Islet of Langerhans (tissue), 1 donor: ENCODE measurements around the gene ANKS6.

Experiments
- FAIRE-seq: peaks from one replicate; lab custom pipeline; 2011; peaks lifted over from hg19 to GRCh38; lab: Jason Lieb, UNC

The ANKS6 gene

GRCh38 chr9:98811051-98811650, 14.8 kb upstream of the ANKS6 start:
- no peak for FAIRE-seq

GRCh38 chr9:98810102-98810842, 13.9 kb upstream of the ANKS6 start:
- FAIRE-seq = no peak

GRCh38 chr9:98809311-98810101, 13.2 kb upstream of the ANKS6 start:
- FAIRE-seq = no peak

- no peak for FAIRE-seq
Measured at GRCh38 chr9:98808875-98809274, 12.5 kb upstream of the ANKS6 start.

GRCh38 chr9:98808411-98808815, 12.1 kb upstream of the ANKS6 start:
- FAIRE-seq = no peak

GRCh38 chr9:98807814-98808195, 11.4 kb upstream of the ANKS6 start:
- FAIRE-seq = no peak

- no peak for FAIRE-seq
Measured at GRCh38 chr9:98807070-98807813, 10.9 kb upstream of the ANKS6 start, which contains the start of gene GALNT12. TSS of gene GALNT12 (plus strand) at chr9:98807670. CDS start at chr9:98807699, 29 bp downstream.

- peak; percentile 60 for FAIRE-seq
Measured at GRCh38 chr9:98806394-98807035, 10.2 kb upstream of the ANKS6 start.

GRCh38 chr9:98805506-98806272, 9.3 kb upstream of the ANKS6 start:
- FAIRE-seq = no peak

- FAIRE-seq = no peak
Measured at GRCh38 chr9:98804083-98804482, 7.7 kb upstream of the ANKS6 start.

GRCh38 chr9:98801969-98802371, 5.6 kb upstream of the ANKS6 start:
- no peak for FAIRE-seq

GRCh38 chr9:98801561-98801960, 5.2 kb upstream of the ANKS6 start:
- no peak for FAIRE-seq

GRCh38 chr9:98798254-98798653, 1.9 kb upstream of the ANKS6 start:
- FAIRE-seq = no peak

- FAIRE-seq = no peak
Measured at GRCh38 chr9:98797491-98797890, 1.1 kb upstream of the ANKS6 start.

- FAIRE-seq = no peak
Measured at GRCh38 chr9:98795970-98796363, 388 bp downstream of the ANKS6 start.

- FAIRE-seq = no peak
Measured at GRCh38 chr9:98795295-98795955, 930 bp downstream of the ANKS6 start.

GRCh38 chr9:98794802-98795201, 1.6 kb downstream of the ANKS6 start:
- FAIRE-seq = no peak

- FAIRE-seq = no peak
Measured at GRCh38 chr9:98793031-98793430, 3.3 kb downstream of the ANKS6 start.

GRCh38 chr9:98791608-98792490, 4.5 kb downstream of the ANKS6 start:
- no peak for FAIRE-seq
